Measurements from ENCODE around the gene CACNA1E.
A peak's percentile ranks its signal among the peaks of the same experiment; 100 is the strongest.
"Not testable (repeated sequence)": the region's sequence is repeated elsewhere in the genome, so short reads cannot be mapped to it uniquely, and the experiment has no call there.

Gene CACNA1E

GRCh38 chr1:181518152-181518551, 34.8 kb downstream of the CACNA1E start:
- DNase-seq = no peak

GRCh38 chr1:181522864-181523263, 39.5 kb downstream of the CACNA1E start:
- no peak for DNase-seq

GRCh38 chr1:181525104-181525721, 41.9 kb downstream of the CACNA1E start:
- no peak for DNase-seq

GRCh38 chr1:181528241-181528640, 44.9 kb downstream of the CACNA1E start:
- DNase-seq = not testable (repeated sequence)

GRCh38 chr1:181531441-181531840, 48.1 kb downstream of the CACNA1E start:
- no peak for DNase-seq

- no peak for DNase-seq
These were observed 48.8 kb downstream of the CACNA1E start for GRCh38 chr1:181531951-181532600.

GRCh38 chr1:181538836-181539235, 55.5 kb downstream of the CACNA1E start:
- DNase-seq = no peak

GRCh38 chr1:181541458-181541857, 58.1 kb downstream of the CACNA1E start:
- no peak for DNase-seq

GRCh38 chr1:181541947-181542346, 58.6 kb downstream of the CACNA1E start:
- no peak for DNase-seq

GRCh38 chr1:181542406-181542805, 59.1 kb downstream of the CACNA1E start:
- not testable (repeated sequence) for DNase-seq

GRCh38 chr1:181545395-181545794, 62.1 kb downstream of the CACNA1E start:
- DNase-seq = no peak

- DNase-seq = peak; percentile 65
These were observed 65.2 kb downstream of the CACNA1E start for GRCh38 chr1:181548497-181548896.

GRCh38 chr1:181551249-181551648, 67.9 kb downstream of the CACNA1E start:
- DNase-seq = peak; percentile 34

GRCh38 chr1:181551754-181552153, 68.4 kb downstream of the CACNA1E start:
- DNase-seq = no peak

GRCh38 chr1:181554465-181554864, 71.1 kb downstream of the CACNA1E start:
- no peak for DNase-seq

- DNase-seq = no peak
These were observed 73.3 kb downstream of the CACNA1E start for GRCh38 chr1:181556631-181557030.

- DNase-seq = no peak
These were observed 74.0 kb downstream of the CACNA1E start for GRCh38 chr1:181557313-181557712.

- no peak for DNase-seq
These were observed 75.1 kb downstream of the CACNA1E start for GRCh38 chr1:181558416-181558815.

- no peak for DNase-seq
These were observed 75.8 kb downstream of the CACNA1E start for GRCh38 chr1:181559142-181559541.

- no peak for DNase-seq
These were observed 79.1 kb downstream of the CACNA1E start for GRCh38 chr1:181562395-181562794.

- no peak for DNase-seq
These were observed 85.4 kb downstream of the CACNA1E start for GRCh38 chr1:181568736-181569135.

- DNase-seq = no peak
These were observed 94.2 kb downstream of the CACNA1E start for GRCh38 chr1:181577475-181577874.

GRCh38 chr1:181583598-181583997, 100.3 kb downstream of the CACNA1E start:
- no peak for DNase-seq

GRCh38 chr1:181587870-181588438, 104.6 kb downstream of the CACNA1E start:
- no peak for DNase-seq

Data from femur (tissue), 1 donor.